IMR-90 (cell line): ENCODE data around the gene PIEZO1. TPM values are rescaled to one million over a fixed set of nuclear protein-coding genes. Genes with fewer than 3 reads are reported as not detected.

Source experiments
- ATAC-seq: fragments of 200-7000 bp; cut with Tn5 transposase; 2 replicates; pipeline ENCODE4 v1.9.1; 2020; ENCODE audit warnings: low read depth, mild to moderate bottlenecking, moderate library complexity
- BruUV-seq: library from RNA; stranded (reverse); fragments of 400-500 nt; replicated peaks from 2 replicates; lab custom pipeline; 2021; lab: Mats Ljungman, UMichigan
- CTCF ChIA-PET: fragments of 300-600 bp; formaldehyde crosslinking; extraction: SDS; loops from one replicate; lab custom pipeline; 2021; ENCODE audit warnings: antibody characterized with exemption; lab: Yijun Ruan, JAX
- POLR2A ChIA-PET: fragments of 300-600 bp; sonication (Branson Sonifier 250); formaldehyde crosslinking; loops from one replicate; lab custom pipeline; 2022; ENCODE audit warnings: antibody characterized with exemption; ENCODE audit not compliant: unreplicated experiment; lab: Charles Lee
- DNase-seq: peaks from one replicate; pipeline ENCODE4 v3.0.0; 2013
- H2AFZ ChIP-seq: replicated peaks from 2 replicates; pipeline ENCODE3; 2013; ENCODE audit warnings: low read length, mild to moderate bottlenecking; ENCODE audit not compliant: poor library complexity
- H2AK5ac ChIP-seq: 2 replicates; pipeline ENCODE4 v1.6.1; 2013; ENCODE audit warnings: low read depth, low read length, inconsistent platforms
- H2AK9ac ChIP-seq: replicated peaks from 2 replicates; pipeline ENCODE3; 2013; ENCODE audit warnings: mild to moderate bottlenecking, low read depth, low read length, moderate library complexity; ENCODE audit not compliant: poor library complexity
- H2BK120ac ChIP-seq: 2 replicates; pipeline ENCODE4 v1.6.1; 2013; ENCODE audit warnings: low read depth, low read length, inconsistent platforms
- H2BK15ac ChIP-seq: 3 replicates; pipeline ENCODE4 v1.6.1; 2013; ENCODE audit warnings: low read depth, low read length, inconsistent platforms
- H2BK20ac ChIP-seq: 2 replicates; pipeline ENCODE4 v1.6.1; 2013; ENCODE audit warnings: low read depth, mild to moderate bottlenecking, inconsistent platforms, low read length, moderate library complexity
- H2BK5ac ChIP-seq: 2 replicates; pipeline ENCODE4 v1.6.1; 2013; ENCODE audit warnings: mild to moderate bottlenecking, low read depth, low read length, inconsistent platforms; ENCODE audit not compliant: poor library complexity, severe bottlenecking
- H3K14ac ChIP-seq: replicated peaks from 2 replicates; pipeline ENCODE4 v1.6.1; 2013; ENCODE audit warnings: low read depth, low read length, inconsistent platforms
- H3K18ac ChIP-seq: 2 replicates; pipeline ENCODE4 v1.6.1; 2013; ENCODE audit warnings: low read depth, low read length, control low read depth
- H3K23ac ChIP-seq: 2 replicates; pipeline ENCODE4 v1.6.1; 2013; ENCODE audit warnings: low read depth, low read length, inconsistent platforms
- H3K27ac ChIP-seq: 2 replicates; pipeline ENCODE4 v1.5.1; 2013; ENCODE audit warnings: mild to moderate bottlenecking, control low read depth, low read length; ENCODE audit not compliant: insufficient read depth
- H3K27me3 ChIP-seq: 2 replicates; pipeline ENCODE4 v1.6.1; 2013; ENCODE audit warnings: low read length; ENCODE audit not compliant: control insufficient read depth, insufficient read depth
- H3K36me3 ChIP-seq: 2 replicates; pipeline ENCODE4 v1.6.1; 2013; ENCODE audit warnings: low read length, mixed read lengths; ENCODE audit not compliant: control insufficient read depth, insufficient read depth
- H3K4ac ChIP-seq: 2 replicates; pipeline ENCODE4 v1.6.1; 2013; ENCODE audit warnings: low read depth, low read length, inconsistent platforms
- H3K4me1 ChIP-seq: 2 replicates; pipeline ENCODE4 v1.6.1; 2013; ENCODE audit warnings: low read length, mixed read lengths; ENCODE audit not compliant: control insufficient read depth, insufficient read depth
- H3K4me2 ChIP-seq: 2 replicates; pipeline ENCODE4 v1.6.1; 2013; ENCODE audit warnings: low read depth, mild to moderate bottlenecking, control low read depth, low read length, moderate library complexity
- H3K4me3 ChIP-seq: 2 replicates; pipeline ENCODE4 v1.5.1; 2013; ENCODE audit warnings: low read depth, mild to moderate bottlenecking, control low read depth, low read length, moderate library complexity; ENCODE audit not compliant: insufficient read depth
- H3K56ac ChIP-seq: 2 replicates; pipeline ENCODE4 v1.6.1; 2013; ENCODE audit warnings: low read length, inconsistent platforms; ENCODE audit not compliant: insufficient read depth; ENCODE audit errors: extremely low read depth
- H3K79me1 ChIP-seq, 2 experiments: 2 replicates each; pipeline ENCODE4 v1.6.1; 2013; ENCODE audit warnings: low read length in 2 of 2, inconsistent platforms in 1 of 2, low read depth in 1 of 2
- H3K9ac ChIP-seq: 2 replicates; pipeline ENCODE4 v1.6.1; 2013; ENCODE audit warnings: low read depth, low read length, control low read depth
- H3K9me1 ChIP-seq: 2 replicates; pipeline ENCODE4 v1.6.1; 2013; ENCODE audit warnings: low read length, inconsistent platforms; ENCODE audit not compliant: insufficient read depth
- H3K9me3 ChIP-seq: 2 replicates; pipeline ENCODE4 v1.6.1; 2013; ENCODE audit warnings: low read length; ENCODE audit not compliant: control insufficient read depth, insufficient read depth
- H4K20me1 ChIP-seq: 2 replicates; pipeline ENCODE4 v1.6.1; 2013; ENCODE audit warnings: low read length, inconsistent platforms; ENCODE audit not compliant: insufficient read depth
- H4K5ac ChIP-seq: 2 replicates; pipeline ENCODE4 v1.6.1; 2013; ENCODE audit warnings: mild to moderate bottlenecking, low read depth, low read length, control low read depth
- H4K8ac ChIP-seq, 2 experiments: 2 replicates each; pipeline ENCODE4 v1.6.1; 2013; ENCODE audit warnings: low read depth in 2 of 2, low read length in 2 of 2, control low read depth in 1 of 2, inconsistent platforms in 1 of 2
- H4K91ac ChIP-seq: 2 replicates; pipeline ENCODE4 v1.6.1; 2013; ENCODE audit warnings: low read depth, low read length, inconsistent platforms; ENCODE audit not compliant: insufficient read depth
- CEBPB ChIP-seq: IDR thresholded peaks from 2 replicates; pipeline ENCODE4 v1.6.1; 2012; ENCODE audit warnings: low read depth, low read length, improper control_type of control experiment
- FOS ChIP-seq: fragments of 150-350 bp; IDR thresholded peaks from 2 replicates; pipeline ENCODE4 v1.6.1; 2016; ENCODE audit warnings: low read depth, low read length
- MAFK ChIP-seq: IDR thresholded peaks from 2 replicates; pipeline ENCODE4 v1.6.1; 2012; ENCODE audit warnings: low read depth, low read length, improper control_type of control experiment
- NFE2L2 ChIP-seq: fragments of 150-350 bp; IDR thresholded peaks from 2 replicates; pipeline ENCODE4 v1.6.1; 2016; ENCODE audit warnings: low read depth, mild to moderate bottlenecking, low read length
- RFX5 ChIP-seq: IDR thresholded peaks from 2 replicates; pipeline ENCODE4 v1.8.0; 2012; ENCODE audit warnings: low read depth, mild to moderate bottlenecking, low read length, moderate library complexity
- WGBS, 2 experiments: methylation state at CpG; one replicate each; pipeline versions ENCODE4 v1.1.5 to v1.1.7; 2013; ENCODE audit warnings: missing lambda C conversion rate in 2 of 2; ENCODE audit not compliant: insufficient read length in 1 of 2; ENCODE audit errors: extremely low coverage in 2 of 2; 5-methylcytosine and 5-hydroxymethylcytosine counted together
- dilution Hi-C: fragments of 300-500 bp; cut with HindIII; formaldehyde crosslinking; loops from one replicate; pipeline ENCODE4 v1.14.3; 2018; ENCODE audit warnings: low sequenced_read_pairs; ENCODE audit not compliant: unreplicated experiment
- in situ Hi-C: fragments of 300-500 bp; cut with MboI; formaldehyde crosslinking; loops from 3 replicates; pipeline ENCODE4 v1.14.3; 2019; ENCODE audit warnings: low sequenced_read_pairs, inconsistent platforms, mixed read lengths
- intact Hi-C: fragments of 100-400 bp; cut with micrococcal nuclease; formaldehyde crosslinking; loops from 2 replicates; pipeline ENCODE4 v1.10.0; 2022
- polyA plus RNA-seq, 3 experiments: library from polyadenylated mRNA; depleted of rRNA; stranded (reverse); fragments of >200 nt; gene quantifications; 2 replicates each; pipeline ENCODE4 v1.2.3, GENCODE V29; 2012; ENCODE audit warnings: low replicate concordance in 1 of 3
- total RNA-seq: library from RNA; depleted of rRNA; stranded (reverse); fragments of >200 nt; gene quantifications from 2 replicates; pipeline ENCODE4 v1.2.3, GENCODE V29; 2012

The PIEZO1 gene
- total and polyA plus RNA-seq, 2 of the 4 experiments (the other 2 are of a cell fraction) = 36.2 to 372 TPM

DNA sequence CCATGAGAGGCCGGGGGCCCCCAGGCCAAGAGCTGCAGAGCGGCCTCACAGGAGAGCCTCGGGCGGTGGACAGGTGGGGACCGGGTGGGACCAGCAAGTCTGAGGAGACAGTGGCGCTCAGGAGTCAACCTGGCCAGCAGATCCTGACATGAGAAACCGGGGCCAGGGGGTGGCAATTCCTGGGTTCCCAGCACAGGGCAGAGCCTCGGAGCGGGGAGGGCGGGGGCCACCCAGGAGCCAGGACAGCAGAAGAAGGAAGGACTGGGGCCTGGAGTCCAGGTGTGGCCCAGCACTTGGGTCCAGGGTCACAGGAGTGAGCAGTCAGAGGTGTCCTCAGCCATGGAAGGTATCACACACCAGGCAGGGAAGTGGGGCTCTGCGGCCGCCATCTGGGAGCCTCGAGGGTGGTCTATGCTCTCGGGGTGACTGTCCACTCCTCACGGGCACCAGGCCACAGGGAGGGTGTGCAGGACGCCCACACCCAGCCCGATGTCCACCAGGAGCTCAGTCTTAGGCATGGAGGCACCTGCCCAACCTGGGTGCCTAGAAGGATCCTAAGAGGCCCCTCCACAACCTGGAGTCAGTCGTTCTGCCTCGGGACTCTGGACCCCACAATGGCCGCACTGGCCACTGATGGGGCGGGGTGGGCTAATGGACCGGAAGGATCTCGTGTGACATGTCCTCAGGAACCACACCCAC, 29.1 kb downstream of the PIEZO1 start:
- no peak overlapping the region for H4K91ac ChIP-seq
- H2AFZ ChIP-seq = no peak overlapping the region
- H2AK5ac ChIP-seq = peak overlapping the region; percentile 38; the same call in 1 of the 2 replicates
- no peak overlapping the region for H2BK120ac ChIP-seq
- DNase-seq (no peak), ATAC-seq (no peak)
- no peak overlapping the region for H3K4me3 ChIP-seq
- ChIA-PET CTCF (interaction anchor here (0.8 to 1.5 kb wide), 3 partner anchors 13 to 18 kb away, joined by 3 to 4 read pairs (median 3); no protein-coding TSS in a partner anchor), POLR2A (no interaction called here)
- peaks cover 4% of the 10 kb centered on the region; the same call in 1 of the 2 replicates for H3K36me3 ChIP-seq
- dilution Hi-C loops (no loop called here), intact Hi-C loops (no loop called here), in situ Hi-C loops (no loop called here)
- no peak overlapping the region for H4K5ac ChIP-seq
- peaks cover 32% of the 10 kb centered on the region for H3K4me1 ChIP-seq
- no peak overlapping the region for H2BK5ac ChIP-seq
- H3K9ac ChIP-seq = no peak overlapping the region
- H3K9me1 ChIP-seq = peaks cover 24% of the 10 kb centered on the region
- peak overlapping the region; percentile 52 for H2AK9ac ChIP-seq
- no peak overlapping the region; a peak in 1 of 4 replicates for H4K8ac ChIP-seq
- H4K20me1 ChIP-seq = peaks cover 93% of the 10 kb centered on the region
- no peak overlapping the region for H3K18ac ChIP-seq
- H2BK15ac ChIP-seq = no peak overlapping the region
- no peak overlapping the region for H3K27ac ChIP-seq
- H3K4me2 ChIP-seq = no peak overlapping the region
- no peak overlapping the region for H3K23ac ChIP-seq
- BruUV-seq = no TSS peak
- TF ChIP-seq MAFK (no peak), FOS (no peak), CEBPB (no peak), RFX5 (no peak), NFE2L2 (no peak)
- H3K14ac ChIP-seq = 0 out of 2 replicates have a peak overlapping the region, but pooled peaks have one; percentile 18
- H3K27me3 ChIP-seq = no peaks in the 10 kb centered on the region
- H3K56ac ChIP-seq = no peak overlapping the region
- WGBS, 2 experiments = 85% methylated on average over 13 of the region's 23 CpGs; no CpG with 5 or more reads in 1 of the 2 experiments
- H2BK20ac ChIP-seq = no peak overlapping the region
- peaks cover 25 to 87% of the 10 kb centered on the region in 2 experiments for H3K79me1 ChIP-seq
- H3K9me3 ChIP-seq = no peaks in the 10 kb centered on the region
- H3K4ac ChIP-seq = 0 out of 2 replicates have a peak overlapping the region, but pooled peaks have one; percentile 25
